Endothelial cell (in vitro differentiated cells): Measurements from ENCODE around the gene TSPAN11. TPM values are rescaled to one million over a fixed set of nuclear protein-coding genes. Genes with fewer than 3 reads are reported as not detected.

Experiments used
- DNase-seq: peaks from one replicate; pipeline ENCODE4 v3.0.0; 2021; ENCODE audit warnings: low spot score
- H3K27ac Mint-ChIP-seq: one replicate; pipeline ENCODE4 v1.8.0; 2021; ENCODE audit warnings: mixed read lengths, inconsistent platforms; ENCODE audit not compliant: unreplicated experiment
- H3K27me3 Mint-ChIP-seq: one replicate; pipeline ENCODE4 v1.8.0; 2021; ENCODE audit warnings: mild to moderate bottlenecking, moderate library complexity, mixed read lengths, inconsistent platforms; ENCODE audit not compliant: unreplicated experiment
- H3K36me3 Mint-ChIP-seq: one replicate; pipeline ENCODE4 v1.8.0; 2021; ENCODE audit warnings: mild to moderate bottlenecking, low read depth, mixed read lengths, inconsistent platforms; ENCODE audit not compliant: unreplicated experiment
- H3K4me1 Mint-ChIP-seq: one replicate; pipeline ENCODE4 v1.8.0; 2021; ENCODE audit warnings: mild to moderate bottlenecking, mixed read lengths, inconsistent platforms; ENCODE audit not compliant: unreplicated experiment
- H3K4me3 Mint-ChIP-seq: one replicate; pipeline ENCODE4 v1.8.0; 2021; ENCODE audit warnings: mild to moderate bottlenecking, mixed read lengths, inconsistent platforms; ENCODE audit not compliant: unreplicated experiment
- H3K9me3 Mint-ChIP-seq: one replicate; pipeline ENCODE4 v1.8.0; 2021; ENCODE audit warnings: mixed read lengths, inconsistent platforms; ENCODE audit not compliant: unreplicated experiment
- total RNA-seq: library from RNA; stranded (reverse); fragmentation: NEBNext Ultra II Directional; extraction: Animal tissue kit (Norgen Biotek cat#: 25700); gene quantifications from one replicate; pipeline ENCODE4 v1.2.1, GENCODE V29; 2021; ENCODE audit not compliant: unreplicated experiment
- TF ChIP-seq, protein P1 (sequence below): fragments of 200-600 bp; sonication (generic); IDR thresholded peaks from one replicate; pipeline ENCODE4 v1.5.0; 2021; ENCODE audit warnings: antibody characterized with exemption; ENCODE audit not compliant: unreplicated experiment

TSPAN11 gene
- total RNA-seq, 1 donor from 2014 or later = 3.6 TPM

DNA sequence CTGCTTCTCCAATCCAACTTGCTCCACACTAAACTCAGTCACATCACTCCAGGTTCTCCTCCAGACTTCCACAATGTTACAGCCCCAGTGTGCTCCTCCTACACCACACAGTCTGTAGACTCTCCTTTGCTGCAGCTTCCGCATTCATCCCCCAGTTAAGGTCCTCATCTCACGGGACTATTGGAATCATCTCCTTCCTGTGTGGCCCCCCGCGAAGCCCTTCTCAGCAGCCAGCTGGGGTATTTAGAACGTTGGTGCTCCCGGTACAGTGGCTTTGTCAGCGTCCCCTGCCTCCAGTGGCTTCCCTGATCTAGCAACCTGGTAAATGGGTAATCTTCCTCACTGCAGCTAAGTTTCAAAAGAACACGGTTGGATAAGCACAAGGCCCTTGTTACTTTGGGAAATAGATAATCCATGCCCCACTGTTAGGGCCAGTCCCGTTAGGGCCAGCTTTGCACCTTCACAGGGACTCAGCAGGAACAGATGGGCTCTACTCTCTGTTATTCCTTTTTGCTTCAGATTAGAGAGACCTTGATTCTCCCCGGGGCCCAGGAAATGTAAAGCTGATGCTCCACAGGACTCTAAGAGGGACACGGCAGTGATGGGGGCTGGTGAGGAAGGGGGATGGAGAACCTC is 823 bp upstream of the TSPAN11 start:
- peaks cover 22% of the 10 kb centered on the region for H3K4me1 Mint-ChIP-seq
- no peak overlapping the region for H3K27ac Mint-ChIP-seq
- DNase-seq = no peak
- peak overlapping the region; percentile 63 for H3K4me3 Mint-ChIP-seq
- H3K9me3 Mint-ChIP-seq = no peaks in the 10 kb centered on the region
- peaks cover 24% of the 10 kb centered on the region for H3K27me3 Mint-ChIP-seq
- TF ChIP-seq, protein P1, sequence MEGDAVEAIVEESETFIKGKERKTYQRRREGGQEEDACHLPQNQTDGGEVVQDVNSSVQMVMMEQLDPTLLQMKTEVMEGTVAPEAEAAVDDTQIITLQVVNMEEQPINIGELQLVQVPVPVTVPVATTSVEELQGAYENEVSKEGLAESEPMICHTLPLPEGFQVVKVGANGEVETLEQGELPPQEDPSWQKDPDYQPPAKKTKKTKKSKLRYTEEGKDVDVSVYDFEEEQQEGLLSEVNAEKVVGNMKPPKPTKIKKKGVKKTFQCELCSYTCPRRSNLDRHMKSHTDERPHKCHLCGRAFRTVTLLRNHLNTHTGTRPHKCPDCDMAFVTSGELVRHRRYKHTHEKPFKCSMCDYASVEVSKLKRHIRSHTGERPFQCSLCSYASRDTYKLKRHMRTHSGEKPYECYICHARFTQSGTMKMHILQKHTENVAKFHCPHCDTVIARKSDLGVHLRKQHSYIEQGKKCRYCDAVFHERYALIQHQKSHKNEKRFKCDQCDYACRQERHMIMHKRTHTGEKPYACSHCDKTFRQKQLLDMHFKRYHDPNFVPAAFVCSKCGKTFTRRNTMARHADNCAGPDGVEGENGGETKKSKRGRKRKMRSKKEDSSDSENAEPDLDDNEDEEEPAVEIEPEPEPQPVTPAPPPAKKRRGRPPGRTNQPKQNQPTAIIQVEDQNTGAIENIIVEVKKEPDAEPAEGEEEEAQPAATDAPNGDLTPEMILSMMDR = no peak
- peaks cover 4% of the 10 kb centered on the region for H3K36me3 Mint-ChIP-seq

DNA sequence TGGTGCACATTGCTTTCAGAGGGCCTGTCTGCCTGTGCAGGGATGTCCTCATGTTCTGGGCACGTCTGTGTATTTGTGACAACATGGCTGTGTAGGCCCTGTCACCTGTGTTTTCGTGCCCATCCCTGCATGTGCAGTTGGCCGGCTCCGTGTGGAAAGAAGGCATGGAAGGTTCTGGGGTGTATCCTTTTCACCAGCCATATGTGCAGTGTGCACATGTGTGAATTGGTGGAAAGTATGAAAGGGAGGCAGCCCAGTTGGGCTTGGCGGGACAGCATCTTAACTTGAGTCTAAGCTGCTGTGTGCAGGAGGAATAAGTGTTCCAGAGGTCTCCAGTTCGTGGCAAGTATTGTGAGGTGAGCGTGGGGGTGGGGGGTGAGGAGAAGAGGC is 669 bp downstream of the TSPAN11 start:
- Mint-ChIP-seq H3K27me3 (peaks cover 24% of the 10 kb centered on the region), H3K36me3 (peaks cover 4% of the 10 kb centered on the region), H3K4me1 (peaks cover 26% of the 10 kb centered on the region), H3K27ac (peak overlapping the region; percentile 63), H3K4me3 (peak overlapping the region; percentile 84), H3K9me3 (no peaks in the 10 kb centered on the region)
- TF ChIP-seq, protein P1 = no peak
- no peak for DNase-seq

GRCh38 chr12:30928356-30929244 is 2.1 kb downstream of the TSPAN11 start:
- H3K4me3 Mint-ChIP-seq = peak overlapping the region; percentile 33
- H3K27me3 Mint-ChIP-seq = peaks cover 27% of the 10 kb centered on the region
- peaks cover 4% of the 10 kb centered on the region for H3K36me3 Mint-ChIP-seq
- no peak overlapping the region for H3K27ac Mint-ChIP-seq
- peaks cover 26% of the 10 kb centered on the region for H3K4me1 Mint-ChIP-seq
- no peak for DNase-seq
- H3K9me3 Mint-ChIP-seq = no peaks in the 10 kb centered on the region
- TF ChIP-seq, protein P1 = no peak

DNA sequence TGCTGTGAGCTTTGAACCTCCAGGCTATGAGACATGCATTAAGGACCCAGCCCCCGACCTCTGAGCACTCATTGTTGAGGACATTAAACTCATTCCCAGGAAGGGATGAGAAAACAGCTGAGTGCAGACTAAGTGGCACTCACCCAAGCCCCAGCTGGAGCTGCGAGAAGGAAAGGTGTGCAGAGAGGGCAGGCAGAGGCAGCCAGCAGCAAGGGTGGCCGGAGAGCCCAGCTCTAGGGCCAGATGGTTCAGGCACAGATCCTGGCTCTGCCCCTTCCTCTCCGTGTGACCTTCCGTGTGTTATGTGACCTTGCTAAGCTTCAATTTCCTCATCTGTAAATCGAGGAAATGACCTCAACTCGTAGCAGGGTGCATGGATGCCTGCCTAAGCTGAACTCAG is 3.7 kb downstream of the TSPAN11 start:
- DNase-seq = no peak
- TF ChIP-seq, protein P1 = no peak
- Mint-ChIP-seq H3K4me1 (peaks cover 26% of the 10 kb centered on the region), H3K36me3 (peaks cover 4% of the 10 kb centered on the region), H3K9me3 (no peaks in the 10 kb centered on the region), H3K27ac (peak overlapping the region; percentile 75), H3K27me3 (peaks cover 27% of the 10 kb centered on the region), H3K4me3 (no peak overlapping the region)

- H3K9me3 Mint-ChIP-seq = no peaks in the 10 kb centered on the region
- peaks cover 4% of the 10 kb centered on the region for H3K36me3 Mint-ChIP-seq
- peak overlapping the region; percentile 75 for H3K27ac Mint-ChIP-seq
- peaks cover 23% of the 10 kb centered on the region for H3K27me3 Mint-ChIP-seq
- H3K4me3 Mint-ChIP-seq = no peak overlapping the region
- H3K4me1 Mint-ChIP-seq = peaks cover 26% of the 10 kb centered on the region
- no peak for DNase-seq
- TF ChIP-seq, protein P1 = no peak
Measured at GRCh38 chr12:30930641-30931040, 4.1 kb downstream of the TSPAN11 start.
